GM12878 (cell line): ENCODE data around the gene HSPBP1. TPM values are rescaled to one million over a fixed set of nuclear protein-coding genes. Genes with fewer than 3 reads are reported as not detected.
A peak's percentile ranks its signal among the peaks of the same experiment; 100 is the strongest.

Experiments used
- BRCA1 ChIP-seq: IDR thresholded peaks from 2 replicates; pipeline ENCODE4 v1.6.1; 2011; ENCODE audit warnings: low read depth, low read length, improper control_type of control experiment
- PML ChIP-seq: IDR thresholded peaks from 2 replicates; pipeline ENCODE4 v1.6.1; 2012; ENCODE audit warnings: low read length, inconsistent platforms
- POLR2A ChIP-seq: IDR thresholded peaks from 2 replicates; pipeline ENCODE4 v1.6.1; 2011; ENCODE audit warnings: low read depth, mild to moderate bottlenecking, low read length
- SUPT20H ChIP-seq: IDR thresholded peaks from 2 replicates; pipeline ENCODE4 v1.6.1; 2011; ENCODE audit warnings: low read depth, mild to moderate bottlenecking, low read length, moderate library complexity, borderline replicate concordance; ENCODE audit not compliant: control insufficient read depth
- polyA plus RNA-seq, 11 experiments: library from polyadenylated mRNA; depleted of rRNA in 4 of 11; unstranded in 6 of 11; stranded (reverse) in 5 of 11; fragments of >200 nt; fragmentation: Nextera tagmentation in 4 of 11; fragmentation: Illumina TruSeq in 1 of 11; extraction: Ambion mirVana in 4 of 11; extraction: Trizol in 1 of 11; gene quantifications; 1 replicate in 1 of 11; 2 replicates in 10 of 11; pipeline versions ENCODE4 v1.2.1 to v1.2.3, GENCODE V29; 2011 to 2016; ENCODE audit warnings: inconsistent platforms in 2 of 11, missing spikeins in 2 of 11, low read depth in 1 of 11
- total RNA-seq, 4 experiments: library from RNA; depleted of rRNA in 3 of 4; stranded (reverse); fragments of >200 nt in 3 of 4; fragmentation: Illumina TruSeq in 1 of 4; extraction: Trizol in 1 of 4; gene quantifications; 2 replicates each; pipeline versions ENCODE4 v1.2.1 to v1.2.3, GENCODE V29; 2013 to 2021
- TF ChIP-seq, protein P1 (sequence below): IDR thresholded peaks from 2 replicates; pipeline ENCODE4 v1.6.1; 2012; ENCODE audit warnings: improper control_type of control experiment, low read depth, low read length; ENCODE audit not compliant: insufficient replicate concordance

The HSPBP1 gene
- total and polyA plus RNA-seq, 10 of the 15 experiments (the other 5 are each of a cell fraction or from before 2014, with no cell fraction given): 0.18 to 83.3 (median 23.0) TPM

DNA sequence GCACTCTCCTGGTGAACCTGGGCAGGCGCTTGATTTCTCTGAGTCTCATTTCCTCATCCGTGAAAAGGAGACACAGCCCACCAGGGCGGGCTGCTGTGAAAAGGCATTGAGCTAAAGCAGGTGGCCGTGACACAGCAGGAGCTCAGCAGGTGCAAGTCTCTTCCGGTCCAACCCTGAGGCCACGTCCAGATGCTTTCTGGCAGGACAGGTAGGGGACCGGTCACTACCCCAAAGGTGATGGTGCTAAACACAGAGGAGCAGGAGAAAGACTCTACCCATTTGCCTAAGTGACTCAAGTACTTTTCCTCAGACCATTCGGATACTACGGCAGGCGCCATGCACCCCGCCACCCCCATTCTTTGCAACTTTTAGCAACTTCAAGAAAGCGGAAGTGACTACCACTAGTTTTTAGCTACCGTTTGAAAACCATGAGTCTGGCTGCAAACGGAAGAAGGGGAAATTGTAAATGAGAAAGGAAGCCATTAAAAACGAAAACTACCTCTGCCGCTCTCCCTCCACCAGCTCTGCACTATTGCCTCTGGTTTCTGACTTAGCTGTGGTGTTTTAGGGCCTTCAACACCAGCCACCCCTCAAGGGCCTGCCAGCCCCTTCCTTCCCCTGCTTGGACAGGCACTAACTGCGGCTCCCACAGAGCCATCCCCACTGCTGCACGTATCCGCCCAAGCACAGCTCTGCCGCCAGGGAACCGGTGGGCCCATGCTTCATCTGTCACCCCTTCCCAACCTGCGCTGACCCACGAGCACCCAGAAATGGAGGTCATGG lies 25.9 kb downstream of the HSPBP1 start (continued):
- TF ChIP-seq, protein P1, sequence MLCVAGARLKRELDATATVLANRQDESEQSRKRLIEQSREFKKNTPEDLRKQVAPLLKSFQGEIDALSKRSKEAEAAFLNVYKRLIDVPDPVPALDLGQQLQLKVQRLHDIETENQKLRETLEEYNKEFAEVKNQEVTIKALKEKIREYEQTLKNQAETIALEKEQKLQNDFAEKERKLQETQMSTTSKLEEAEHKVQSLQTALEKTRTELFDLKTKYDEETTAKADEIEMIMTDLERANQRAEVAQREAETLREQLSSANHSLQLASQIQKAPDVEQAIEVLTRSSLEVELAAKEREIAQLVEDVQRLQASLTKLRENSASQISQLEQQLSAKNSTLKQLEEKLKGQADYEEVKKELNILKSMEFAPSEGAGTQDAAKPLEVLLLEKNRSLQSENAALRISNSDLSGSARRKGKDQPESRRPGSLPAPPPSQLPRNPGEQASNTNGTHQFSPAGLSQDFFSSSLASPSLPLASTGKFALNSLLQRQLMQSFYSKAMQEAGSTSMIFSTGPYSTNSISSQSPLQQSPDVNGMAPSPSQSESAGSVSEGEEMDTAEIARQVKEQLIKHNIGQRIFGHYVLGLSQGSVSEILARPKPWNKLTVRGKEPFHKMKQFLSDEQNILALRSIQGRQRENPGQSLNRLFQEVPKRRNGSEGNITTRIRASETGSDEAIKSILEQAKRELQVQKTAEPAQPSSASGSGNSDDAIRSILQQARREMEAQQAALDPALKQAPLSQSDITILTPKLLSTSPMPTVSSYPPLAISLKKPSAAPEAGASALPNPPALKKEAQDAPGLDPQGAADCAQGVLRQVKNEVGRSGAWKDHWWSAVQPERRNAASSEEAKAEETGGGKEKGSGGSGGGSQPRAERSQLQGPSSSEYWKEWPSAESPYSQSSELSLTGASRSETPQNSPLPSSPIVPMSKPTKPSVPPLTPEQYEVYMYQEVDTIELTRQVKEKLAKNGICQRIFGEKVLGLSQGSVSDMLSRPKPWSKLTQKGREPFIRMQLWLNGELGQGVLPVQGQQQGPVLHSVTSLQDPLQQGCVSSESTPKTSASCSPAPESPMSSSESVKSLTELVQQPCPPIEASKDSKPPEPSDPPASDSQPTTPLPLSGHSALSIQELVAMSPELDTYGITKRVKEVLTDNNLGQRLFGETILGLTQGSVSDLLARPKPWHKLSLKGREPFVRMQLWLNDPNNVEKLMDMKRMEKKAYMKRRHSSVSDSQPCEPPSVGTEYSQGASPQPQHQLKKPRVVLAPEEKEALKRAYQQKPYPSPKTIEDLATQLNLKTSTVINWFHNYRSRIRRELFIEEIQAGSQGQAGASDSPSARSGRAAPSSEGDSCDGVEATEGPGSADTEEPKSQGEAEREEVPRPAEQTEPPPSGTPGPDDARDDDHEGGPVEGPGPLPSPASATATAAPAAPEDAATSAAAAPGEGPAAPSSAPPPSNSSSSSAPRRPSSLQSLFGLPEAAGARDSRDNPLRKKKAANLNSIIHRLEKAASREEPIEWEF: no peak
- peak; percentile 67; the same call in 1 of the 2 replicates for TF ChIP-seq PML
- TF ChIP-seq POLR2A: peak; percentile 69
- TF ChIP-seq SUPT20H: no peak
- no peak for TF ChIP-seq BRCA1
